H1 (cell line): ENCODE results near the gene CHAC1. TPM values are rescaled to one million over a fixed set of nuclear protein-coding genes. Genes with fewer than 3 reads are reported as not detected.

Source experiments
- CTCF ChIA-PET: fragments of 300-600 bp; sonication (Branson Sonifier 250); formaldehyde crosslinking; loops from one replicate; lab custom pipeline; 2021; ENCODE audit not compliant: partially characterized antibody; lab: Charles Lee
- POLR2A ChIA-PET: fragments of 300-600 bp; sonication (Branson Sonifier 250); formaldehyde crosslinking; loops from one replicate; lab custom pipeline; 2021; ENCODE audit warnings: inconsistent platforms; ENCODE audit not compliant: partially characterized antibody; lab: Charles Lee
- DNase-seq, 2 experiments: peaks; one replicate each; pipeline versions ENCODE4 v3.0.0 to v3.0.0-alpha.2; 2010 to 2022; ENCODE audit warnings: low spot score in 2 of 2, low read depth in 1 of 2, mixed read lengths in 1 of 2
- FAIRE-seq: peaks from 2 replicates; lab custom pipeline; 2011; peaks lifted over from hg19 to GRCh38; lab: Jason Lieb, UNC
- H2AFZ ChIP-seq: 2 replicates; pipeline ENCODE4 v1.8.1; 2012; ENCODE audit warnings: low read length, inconsistent platforms
- H2AK5ac ChIP-seq: 2 replicates; pipeline ENCODE4 v1.6.1; 2013; ENCODE audit warnings: low read depth, low read length
- H2BK120ac ChIP-seq: replicated peaks from 2 replicates; pipeline ENCODE3; 2013; ENCODE audit warnings: low read depth, low read length, inconsistent platforms
- H2BK12ac ChIP-seq: 2 replicates; pipeline ENCODE4 v1.6.1; 2013; ENCODE audit warnings: low read depth, low read length
- H2BK15ac ChIP-seq: 2 replicates; pipeline ENCODE4 v1.6.1; 2013; ENCODE audit warnings: low read length
- H2BK20ac ChIP-seq: 2 replicates; pipeline ENCODE4 v1.6.1; 2013; ENCODE audit warnings: low read length
- H2BK5ac ChIP-seq: 2 replicates; pipeline ENCODE4 v1.6.1; 2013; ENCODE audit warnings: low read depth, low read length
- H3K14ac ChIP-seq: 2 replicates; pipeline ENCODE4 v1.6.1; 2013; ENCODE audit warnings: inconsistent platforms; ENCODE audit not compliant: insufficient read length
- H3K18ac ChIP-seq: 2 replicates; pipeline ENCODE4 v1.6.1; 2013; ENCODE audit warnings: low read length; ENCODE audit errors: extremely low read depth
- H3K23ac ChIP-seq: 2 replicates; pipeline ENCODE4 v1.6.1; 2013; ENCODE audit warnings: inconsistent platforms; ENCODE audit not compliant: insufficient read length
- H3K23me2 ChIP-seq: 2 replicates; pipeline ENCODE4 v1.6.1; 2013; ENCODE audit warnings: low read depth, low read length
- H3K27ac ChIP-seq: 2 replicates; pipeline ENCODE4 v1.6.1; 2011; ENCODE audit warnings: low read depth, low read length, inconsistent platforms
- H3K27me3 ChIP-seq, 4 experiments: replicated peaks in 1 of 4; 1 replicate in 1 of 4; 2 replicates in 3 of 4; pipeline versions ENCODE4 v1.6.1 to v1.8.1; 2011 to 2013; ENCODE audit warnings: low read length in 3 of 4, mild to moderate bottlenecking in 3 of 4, inconsistent platforms in 2 of 4, mixed read lengths in 2 of 4, moderate library complexity in 1 of 4; ENCODE audit not compliant: control insufficient read depth in 3 of 4, insufficient read depth in 3 of 4; ENCODE audit errors: extremely low read depth in 1 of 4
- H3K36me3 ChIP-seq, 4 experiments: 2 replicates each; pipeline versions ENCODE4 v1.6.1 to v1.8.1; 2011 to 2013; ENCODE audit warnings: mild to moderate bottlenecking in 4 of 4, low read length in 3 of 4, moderate library complexity in 2 of 4, control low read depth in 1 of 4, inconsistent platforms in 1 of 4; ENCODE audit not compliant: insufficient read depth in 4 of 4, control insufficient read depth in 2 of 4
- H3K4ac ChIP-seq: replicated peaks from 2 replicates; pipeline ENCODE3; 2013; ENCODE audit warnings: low read length, low read depth, mixed read lengths, inconsistent platforms; ENCODE audit not compliant: insufficient read length
- H3K4me1 ChIP-seq, 4 experiments: replicated peaks in 1 of 4; 1 replicate in 1 of 4; 2 replicates in 3 of 4; pipeline versions ENCODE4 v1.6.1 to v1.8.1; 2011 to 2013; ENCODE audit warnings: low read length in 3 of 4, inconsistent platforms in 2 of 4, mixed read lengths in 1 of 4; ENCODE audit not compliant: insufficient read depth in 4 of 4, control insufficient read depth in 3 of 4
- H3K4me2 ChIP-seq, 2 experiments: 2 replicates each; pipeline versions ENCODE4 v1.6.1 to v1.8.1; 2011 to 2013; ENCODE audit warnings: low read depth in 2 of 2, low read length in 2 of 2, control low read depth in 1 of 2, inconsistent platforms in 1 of 2, mild to moderate bottlenecking in 1 of 2; ENCODE audit not compliant: insufficient read depth in 1 of 2
- H3K4me3 ChIP-seq, 4 experiments: fragments of 200-600, 300-600 bp in 1 of 4; sonication (generic), shearing (Covaris generic), sonication (Bioruptor Twin) in 1 of 4; 2 replicates each; pipeline versions ENCODE4 v1.5.1 to v1.8.1; 2011 to 2016; ENCODE audit warnings: low read length in 4 of 4, low read depth in 3 of 4, control low read depth in 2 of 4, inconsistent platforms in 2 of 4, mild to moderate bottlenecking in 2 of 4, mixed read lengths in 1 of 4, moderate library complexity in 1 of 4; ENCODE audit not compliant: insufficient read depth in 2 of 4; ENCODE audit errors: extremely low read depth in 1 of 4
- H3K56ac ChIP-seq: replicated peaks from 2 replicates; pipeline ENCODE3; 2013; ENCODE audit warnings: low read depth, mild to moderate bottlenecking, mixed read lengths, low read length, inconsistent platforms; ENCODE audit not compliant: insufficient read length
- H3K79me1 ChIP-seq: 2 replicates; pipeline ENCODE4 v1.6.1; 2013; ENCODE audit warnings: low read depth, low read length, control low read depth
- H3K79me2 ChIP-seq, 2 experiments: 2 replicates each; pipeline versions ENCODE4 v1.6.1 to v1.8.1; 2012 to 2013; ENCODE audit warnings: low read length in 2 of 2, mild to moderate bottlenecking in 2 of 2, inconsistent platforms in 1 of 2; ENCODE audit not compliant: insufficient read depth in 2 of 2, control insufficient read depth in 1 of 2
- H3K9ac ChIP-seq, 4 experiments: replicated peaks in 1 of 4; 1 replicate in 1 of 4; 2 replicates in 3 of 4; pipeline versions ENCODE4 v1.6.1 to v1.8.1; 2011 to 2013; ENCODE audit warnings: low read depth in 3 of 4, low read length in 3 of 4, control low read depth in 2 of 4, mild to moderate bottlenecking in 2 of 4, moderate library complexity in 2 of 4, inconsistent platforms in 1 of 4; ENCODE audit errors: extremely low read depth in 1 of 4
- H3K9me3 ChIP-seq, 2 experiments: 2 replicates each; pipeline versions ENCODE4 v1.6.1 to v1.8.1; 2012 to 2013; ENCODE audit warnings: mild to moderate bottlenecking in 2 of 2, moderate library complexity in 2 of 2, control low read depth in 1 of 2, inconsistent platforms in 1 of 2, low read depth in 1 of 2, low read length in 1 of 2, mixed read lengths in 1 of 2; ENCODE audit not compliant: insufficient read depth in 2 of 2
- H4K20me1 ChIP-seq, 2 experiments: replicated peaks in 1 of 2; 2 replicates each; pipeline versions ENCODE3 to v1.8.1; 2011 to 2013; ENCODE audit warnings: inconsistent platforms in 2 of 2, low read length in 2 of 2, mild to moderate bottlenecking in 1 of 2; ENCODE audit not compliant: insufficient read depth in 2 of 2, control insufficient read depth in 1 of 2
- H4K5ac ChIP-seq: 2 replicates; pipeline ENCODE4 v1.6.1; 2013; ENCODE audit warnings: low read length, low read depth, mixed read lengths, inconsistent platforms; ENCODE audit not compliant: insufficient read length
- H4K8ac ChIP-seq: 2 replicates; pipeline ENCODE4 v1.8.0; 2013; ENCODE audit warnings: mild to moderate bottlenecking, moderate library complexity, low read length, inconsistent platforms; ENCODE audit not compliant: insufficient read depth; ENCODE audit errors: extremely low read depth
- H4K91ac ChIP-seq: replicated peaks from 2 replicates; pipeline ENCODE3; 2013; ENCODE audit warnings: low read length, mixed read lengths, inconsistent platforms; ENCODE audit not compliant: insufficient read length
- CBX8 ChIP-seq: fragments of 300-800, 300-1000 bp; sonication (generic); IDR thresholded peaks from 2 replicates; pipeline ENCODE4 v1.7.1; 2016; ENCODE audit warnings: low read depth, low read length, borderline replicate concordance
- CREB1 ChIP-seq: IDR thresholded peaks from 2 replicates; pipeline ENCODE4 v1.6.1; 2012; ENCODE audit warnings: inconsistent platforms
- CTCF ChIP-seq, 3 experiments: IDR thresholded peaks; 1 replicate in 2 of 3; 2 replicates in 1 of 3; pipeline versions ENCODE4 v1.5.1 to v1.6.1; 2011; ENCODE audit warnings: low read length in 3 of 3, mild to moderate bottlenecking in 3 of 3, inconsistent platforms in 2 of 3, low read depth in 1 of 3, moderate library complexity in 1 of 3; ENCODE audit not compliant: insufficient read depth in 1 of 3; ENCODE audit errors: control extremely low read depth in 1 of 3
- EP300 ChIP-seq, 2 experiments: IDR thresholded peaks; 1 replicate in 1 of 2; 2 replicates in 1 of 2; pipeline ENCODE4 v1.6.1; 2011 to 2012; ENCODE audit warnings: low read depth in 2 of 2, low read length in 2 of 2, mild to moderate bottlenecking in 2 of 2, borderline replicate concordance in 1 of 2, inconsistent platforms in 1 of 2, moderate library complexity in 1 of 2
- EZH2 ChIP-seq: fragments of 200-600 bp; sonication (generic); IDR thresholded peaks from 2 replicates; pipeline ENCODE4 v1.7.1; 2012; ENCODE audit warnings: low read depth, mild to moderate bottlenecking, moderate library complexity, low read length, inconsistent platforms; ENCODE audit not compliant: severe bottlenecking
- KDM1A ChIP-seq: fragments of 200-600, 300-600 bp; sonication (generic); IDR thresholded peaks from 2 replicates; pipeline ENCODE4 v1.7.1; 2016; ENCODE audit warnings: mild to moderate bottlenecking, low read length, borderline replicate concordance
- SP4 ChIP-seq: IDR thresholded peaks from 2 replicates; pipeline ENCODE4 v1.6.1; 2012; ENCODE audit warnings: low read length, inconsistent platforms
- whole genome bisulfite sequencing, 2 experiments: shearing (Covaris generic) in 1 of 2; methylation state at CpG; one replicate each; pipeline versions ENCODE4 v1.1.6 to v1.1.7; 2013 to 2015; ENCODE audit warnings: low lambda C conversion rate in 2 of 2, mixed read lengths in 2 of 2, inconsistent platforms in 1 of 2, low coverage in 1 of 2, missing lambda C conversion rate in 1 of 2; ENCODE audit not compliant: insufficient replicate concordance in 2 of 2, insufficient coverage in 1 of 2, insufficient read length in 1 of 2; ENCODE audit errors: extremely low coverage in 1 of 2, missing lambda C conversion rate in 1 of 2; 5-methylcytosine and 5-hydroxymethylcytosine counted together
- polyA plus RNA-seq, 7 experiments: library from polyadenylated mRNA; depleted of rRNA in 3 of 7; stranded (reverse) in 5 of 7; unstranded in 2 of 7; fragments of >200 nt in 5 of 7; fragments of 200-250 nt in 2 of 7; gene quantifications; 1 replicate in 5 of 7; 2 replicates in 1 of 7; 4 replicates in 1 of 7; pipeline versions ENCODE4 v1.2.1 to v1.2.3, GENCODE V29; 2011 to 2013; ENCODE audit warnings: missing spikeins in 2 of 7, mixed read lengths in 2 of 7
- total RNA-seq: library from RNA; stranded (reverse); fragmentation: NEBNext Ultra II Directional; extraction: Animal tissue kit (Norgen Biotek cat#: 25700); gene quantifications from 2 replicates; pipeline ENCODE4 v1.2.1, GENCODE V29; 2021

Gene CHAC1
- total and polyA plus RNA-seq, 2 of the 8 experiments (the other 6 are each of a cell fraction or from before 2014, with no cell fraction given), result 34.3 to 159 TPM

- H3K14ac ChIP-seq, result no peak overlapping the region
- FAIRE-seq (no peak), DNase-seq (peak in 1 of 2 experiments; percentile 92)
- H3K23me2 ChIP-seq, result peaks cover 27% of the 10 kb centered on the region; the same call in 1 of the 2 replicates
- no peak overlapping the region for H2BK120ac ChIP-seq
- H3K27me3 ChIP-seq, result peaks cover 53 to 82% (median 76%) of the 10 kb centered on the region in 4 experiments
- no peak overlapping the region for H2BK20ac ChIP-seq
- no peak overlapping the region for H3K27ac ChIP-seq
- H3K9ac ChIP-seq, result no peak overlapping the region
- H3K4me2 ChIP-seq, result peak overlapping the region; percentile 87 to 97
- peaks cover 3 to 36% (median 19%) of the 10 kb centered on the region in 4 experiments for H3K4me1 ChIP-seq
- H2AFZ ChIP-seq, result no peak overlapping the region
- H4K8ac ChIP-seq, result no peak overlapping the region
- no peak overlapping the region for H3K23ac ChIP-seq
- H3K18ac ChIP-seq, result no peak overlapping the region
- H2AK5ac ChIP-seq, result no peak overlapping the region
- H2BK12ac ChIP-seq, result 0 out of 2 replicates have a peak overlapping the region, but pooled peaks have one; percentile 68
- H3K79me2 ChIP-seq, result no peaks in the 10 kb centered on the region
- 5% methylated on average over 28 of the region's 46 CpGs; no CpG with 5 or more reads in 1 of the 2 experiments for WGBS, 2 experiments
- no peak overlapping the region for H4K91ac ChIP-seq
- ChIA-PET CTCF (interaction anchor here (0.6 to 33.1 kb wide), 19 partner anchors 6 to 235 kb away, joined by 3 to 619 read pairs (median 9); partner anchors contain the start of genes CHAC1, DLL4, RAD51 and VPS18), POLR2A (interaction anchor here (0.6 to 43.8 kb wide), 8 partner anchors 13 to 492 kb away, joined by 3 to 1505 read pairs (median 5); partner anchors contain the start of genes CHAC1, NUSAP1 and OIP5)
- H3K79me1 ChIP-seq, result no peaks in the 10 kb centered on the region
- H2BK15ac ChIP-seq, result no peak overlapping the region
- peaks cover 2 to 20% of the 10 kb centered on the region in 2 experiments for H4K20me1 ChIP-seq
- peak overlapping the region; percentile 31 to 71 (median 46); a peak in 7 of 8 replicates for H3K4me3 ChIP-seq
- no peaks in the 10 kb centered on the region for H3K9me3 ChIP-seq
- H2BK5ac ChIP-seq, result no peak overlapping the region
- no peak overlapping the region for H3K4ac ChIP-seq
- H3K36me3 ChIP-seq, result no peaks in the 10 kb centered on the region
- no peak overlapping the region for H4K5ac ChIP-seq
- no peak overlapping the region for H3K56ac ChIP-seq
- peak; percentile 79; the same call in 1 of the 2 replicates for TF ChIP-seq KDM1A
- 0 out of 2 replicates have a peak, but pooled peaks have one; percentile 35 for TF ChIP-seq SP4
- no peak for TF ChIP-seq EZH2
- peak in 2 of 3 experiments; percentile 60 to 78; a peak in 3 of 4 replicates for TF ChIP-seq CTCF (IDR thresholded peaks at IDR 0.05; ENCODE audit: control extremely low read depth in 1 of 3, insufficient read depth in 1 of 3, low read depth in 1 of 3, low read length in 3 of 3)
- TF ChIP-seq CREB1, result peak; percentile 47; the same call in 1 of the 2 replicates
- no peak for TF ChIP-seq CBX8
- TF ChIP-seq EP300 (IDR thresholded peaks at IDR 0.05; ENCODE audit: borderline replicate concordance in 1 of 2, low read depth in 2 of 2, low read length in 2 of 2), result 0 out of 3 replicates have a peak, but pooled peaks of 1 of the 2 experiments have one; percentile 14
Measured at GRCh38 chr15:40930430-40931299, 22.6 kb upstream of the CHAC1 start.
